8988T (cell line): ENCODE measurements around the gene SWT1.
A peak's percentile ranks its signal among the peaks of the same experiment; 100 is the strongest.

ENCODE experiments used
- DNase-seq: peaks from one replicate; pipeline ENCODE4 v3.0.0; 2011

The SWT1 gene

DNA sequence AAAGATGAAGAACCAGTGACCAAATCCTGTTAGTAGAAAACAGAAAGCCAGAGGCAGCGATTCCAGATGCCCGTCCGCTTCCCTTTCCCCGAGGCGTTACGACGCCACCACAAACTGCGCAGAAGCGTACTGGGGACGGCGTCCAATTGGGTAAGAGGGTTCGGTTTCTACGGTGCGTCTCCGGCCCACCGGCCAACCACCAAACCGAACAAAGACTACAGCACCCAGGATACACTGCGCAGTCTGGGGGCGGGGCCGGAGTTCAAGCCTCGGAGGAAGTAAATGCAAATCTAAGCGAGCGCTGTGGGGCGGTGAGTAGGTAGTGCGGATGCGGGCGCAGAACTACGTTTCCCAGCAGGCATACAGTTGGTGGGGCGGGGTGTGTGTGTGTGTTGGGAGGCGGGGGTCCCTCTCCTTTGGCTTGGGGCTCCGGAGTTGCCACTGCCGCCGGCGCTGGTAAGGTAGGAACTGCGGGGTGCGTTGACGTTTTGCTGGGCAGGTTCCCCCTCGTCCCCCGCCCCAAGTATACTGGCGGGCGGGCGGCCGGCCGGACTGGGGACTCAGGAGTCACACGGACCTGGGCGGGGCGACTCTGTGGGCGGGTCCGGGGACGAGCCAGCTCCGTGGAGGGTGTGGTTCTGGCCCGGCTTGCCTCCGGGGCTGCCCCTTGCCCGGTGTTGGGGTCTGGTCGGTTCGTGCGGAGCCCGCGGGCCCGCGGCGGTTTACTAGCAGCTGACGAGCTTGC, at the start of gene SWT1, which contains the start of gene TRMT1L:
SWT1 (plus strand) TSS at position 314 of the 745 bp plus-strand sequence. CDS start 3,675 bp downstream, outside the sequence.
TRMT1L (minus strand) TSS at position 100 of the 745 bp plus-strand sequence. CDS start 241 bp downstream, outside the sequence.
- DNase-seq, result peak; percentile 53

DNA sequence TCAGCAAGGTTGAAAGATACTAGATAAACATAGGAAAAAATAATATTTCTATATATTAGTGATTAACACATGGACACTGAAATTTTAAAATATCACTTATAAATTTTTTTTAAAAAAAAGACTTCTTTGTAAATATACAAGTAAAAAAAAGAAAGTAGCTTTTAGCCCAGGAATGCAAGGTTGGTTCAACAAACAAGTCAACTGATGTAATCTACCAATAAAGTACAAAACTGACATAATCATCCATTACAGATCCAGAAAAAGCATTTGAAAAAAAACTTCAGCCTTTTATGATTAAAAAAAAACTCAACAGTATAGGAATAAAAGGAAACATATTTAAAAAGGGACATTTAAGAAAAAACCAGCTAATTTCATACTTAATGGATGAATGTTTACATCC, 48.6 kb upstream of the SWT1 start:
- no peak for DNase-seq

DNA sequence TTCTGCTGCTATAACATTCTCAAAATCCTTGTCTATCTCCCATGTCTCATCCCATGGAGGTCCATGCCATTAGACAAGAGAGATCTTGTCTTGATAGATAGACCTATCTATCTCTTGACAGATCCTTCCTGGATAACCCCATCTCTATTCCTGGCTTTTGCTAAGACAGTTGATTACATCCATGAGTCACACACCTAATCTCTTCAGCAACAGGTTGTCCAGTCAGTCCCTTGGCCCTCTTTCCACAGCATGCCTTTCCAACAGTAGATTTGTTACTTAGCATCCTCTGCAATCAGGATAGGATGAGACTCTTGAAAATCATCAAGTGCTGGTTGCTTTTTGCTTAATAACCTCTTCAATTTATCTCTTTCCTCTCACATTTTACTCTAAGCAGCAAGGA, 46.8 kb upstream of the SWT1 start:
- DNase-seq, result no peak

DNA sequence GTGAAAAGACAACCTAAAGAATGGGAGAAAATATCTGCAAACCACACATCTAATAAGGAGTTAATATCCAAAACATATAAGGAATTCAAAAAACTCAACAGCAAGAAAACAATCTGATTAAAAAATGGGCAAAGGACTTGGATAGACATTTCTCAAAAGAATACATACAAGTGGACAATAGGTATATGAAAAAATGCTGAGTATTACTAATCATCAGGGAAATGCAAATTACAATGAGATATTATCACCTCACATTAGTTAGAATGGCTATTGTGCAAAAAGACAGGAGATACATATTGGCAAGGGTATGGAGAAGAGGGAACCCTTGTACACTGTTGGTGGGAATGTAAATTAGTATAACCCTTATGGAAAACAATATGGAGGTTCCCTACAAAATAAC, 45.1 kb upstream of the SWT1 start:
- no peak for DNase-seq

GRCh38 chr1:185112356-185112755, 44.6 kb upstream of the SWT1 start:
- DNase-seq, result no peak

GRCh38 chr1:185129708-185130107, 27.3 kb upstream of the SWT1 start:
- DNase-seq, result no peak

DNA sequence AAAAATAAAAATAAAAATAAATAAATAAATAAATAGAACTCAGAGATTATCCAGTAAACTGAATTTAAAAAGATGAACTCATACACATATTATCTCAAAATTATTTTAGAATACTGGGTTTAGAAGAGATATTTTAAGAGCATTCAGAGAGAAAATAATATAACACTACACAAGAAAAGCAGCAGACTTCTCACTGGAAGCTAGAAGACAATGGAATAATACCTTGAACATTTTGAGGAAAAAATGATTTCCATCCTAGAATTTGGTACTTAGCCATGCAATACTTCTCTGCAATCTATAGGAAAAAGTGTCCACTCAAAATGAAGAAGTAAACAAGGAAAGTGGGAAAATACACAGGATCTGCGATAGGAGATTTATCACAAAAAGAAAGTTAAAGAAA, 24.4 kb upstream of the SWT1 start:
- DNase-seq, result no peak

DNA sequence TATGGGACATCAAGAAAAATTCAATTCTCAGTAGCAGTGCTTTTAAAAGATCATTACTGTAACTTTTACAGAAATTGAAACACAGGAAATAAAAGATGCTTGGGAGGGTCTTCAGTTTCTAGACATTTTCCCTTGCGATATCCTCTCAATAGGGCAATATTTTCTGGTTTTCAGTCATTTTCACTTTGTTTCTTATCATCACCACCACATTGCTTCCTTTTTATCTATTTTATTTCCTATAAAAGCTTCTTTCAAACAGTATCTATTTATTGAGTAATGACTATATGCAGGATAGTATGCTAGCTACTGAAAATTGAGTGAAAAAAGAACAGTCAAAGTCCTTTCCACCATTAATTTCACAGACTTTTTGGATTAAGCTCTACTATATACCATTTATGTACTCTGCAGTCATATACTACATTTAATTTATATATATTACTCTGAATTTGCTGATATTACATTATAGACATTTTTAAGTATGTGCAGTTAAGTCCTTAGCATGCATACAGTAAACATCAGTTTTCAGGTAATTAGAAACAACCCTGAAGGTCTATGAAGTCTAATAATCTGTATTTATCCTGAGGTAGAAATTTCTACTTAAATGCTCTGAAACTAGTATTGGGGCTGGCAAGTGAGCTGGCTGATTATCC, 18.9 kb upstream of the SWT1 start:
- no peak for DNase-seq

GRCh38 chr1:185139246-185139645, 17.7 kb upstream of the SWT1 start:
- no peak for DNase-seq

DNA sequence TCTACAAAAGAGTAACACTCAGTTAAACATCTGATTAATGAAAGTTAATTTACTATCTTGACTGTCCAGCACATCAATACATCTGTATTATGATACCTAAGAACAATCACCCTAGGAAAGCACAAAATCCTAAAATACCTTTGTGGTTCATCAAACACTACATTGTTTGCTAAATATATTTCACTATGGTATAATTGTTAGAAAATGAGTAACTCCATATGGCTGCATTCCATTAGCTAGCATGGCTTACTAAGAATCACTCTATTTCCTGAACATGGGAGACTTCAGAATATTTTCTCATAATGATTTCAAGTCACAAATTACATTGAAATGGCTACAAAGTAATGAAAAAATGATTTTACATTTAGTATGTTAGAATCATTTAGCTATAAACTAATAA, 12.7 kb upstream of the SWT1 start:
- no peak for DNase-seq

DNA sequence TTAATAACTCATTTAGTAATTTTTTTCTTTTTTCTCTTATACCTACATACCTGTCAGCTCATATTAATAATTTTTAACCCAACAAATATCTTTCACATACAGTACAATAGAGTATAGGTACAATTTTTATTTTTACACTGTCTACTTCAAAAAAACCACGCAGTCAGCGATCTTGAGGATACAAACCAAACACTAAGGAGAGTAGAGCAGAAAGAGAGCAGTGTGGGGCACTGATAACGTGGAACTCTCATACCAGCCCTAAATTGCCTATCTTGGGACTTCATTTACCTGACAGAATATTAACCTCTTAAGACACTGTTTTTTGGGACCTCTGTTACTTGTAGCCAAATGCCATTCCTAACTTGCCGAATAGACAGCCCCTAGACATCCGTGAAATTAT, 5.8 kb upstream of the SWT1 start:
- DNase-seq, result no peak

GRCh38 chr1:185152187-185152767, 4.7 kb upstream of the SWT1 start:
- no peak for DNase-seq

GRCh38 chr1:185154912-185155513, 2.0 kb upstream of the SWT1 start:
- no peak for DNase-seq

GRCh38 chr1:185155600-185156287, 1.2 kb upstream of the SWT1 start:
- DNase-seq, result no peak

DNA sequence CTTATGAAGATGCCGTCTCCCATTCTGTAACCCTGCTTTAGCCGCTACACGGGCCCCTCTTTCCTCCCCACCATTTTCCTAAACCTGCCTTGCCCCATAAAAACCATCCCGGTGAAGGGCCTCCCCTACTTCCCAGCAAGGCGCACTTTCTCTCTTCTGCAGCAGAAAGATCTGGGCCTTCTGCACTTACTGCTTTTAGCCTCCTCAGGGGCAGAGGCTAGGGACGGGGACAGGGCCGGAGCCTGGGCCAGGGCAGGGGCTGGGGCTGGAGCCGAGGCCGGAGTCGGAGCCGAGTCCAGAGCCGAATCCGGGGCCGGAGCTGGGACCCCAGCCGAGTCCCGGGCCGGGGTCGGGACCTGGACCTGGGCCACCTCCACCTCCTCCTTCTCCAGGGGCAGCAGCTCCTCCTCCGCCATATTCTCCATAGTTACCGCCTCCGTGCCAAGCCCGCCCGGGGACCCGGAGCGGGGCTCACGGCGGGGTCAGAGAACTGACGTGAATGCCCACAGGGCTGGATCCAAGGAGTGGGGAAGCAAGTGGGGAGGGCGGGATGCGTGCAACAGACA, 596 bp upstream of the SWT1 start:
- no peak for DNase-seq

DNA sequence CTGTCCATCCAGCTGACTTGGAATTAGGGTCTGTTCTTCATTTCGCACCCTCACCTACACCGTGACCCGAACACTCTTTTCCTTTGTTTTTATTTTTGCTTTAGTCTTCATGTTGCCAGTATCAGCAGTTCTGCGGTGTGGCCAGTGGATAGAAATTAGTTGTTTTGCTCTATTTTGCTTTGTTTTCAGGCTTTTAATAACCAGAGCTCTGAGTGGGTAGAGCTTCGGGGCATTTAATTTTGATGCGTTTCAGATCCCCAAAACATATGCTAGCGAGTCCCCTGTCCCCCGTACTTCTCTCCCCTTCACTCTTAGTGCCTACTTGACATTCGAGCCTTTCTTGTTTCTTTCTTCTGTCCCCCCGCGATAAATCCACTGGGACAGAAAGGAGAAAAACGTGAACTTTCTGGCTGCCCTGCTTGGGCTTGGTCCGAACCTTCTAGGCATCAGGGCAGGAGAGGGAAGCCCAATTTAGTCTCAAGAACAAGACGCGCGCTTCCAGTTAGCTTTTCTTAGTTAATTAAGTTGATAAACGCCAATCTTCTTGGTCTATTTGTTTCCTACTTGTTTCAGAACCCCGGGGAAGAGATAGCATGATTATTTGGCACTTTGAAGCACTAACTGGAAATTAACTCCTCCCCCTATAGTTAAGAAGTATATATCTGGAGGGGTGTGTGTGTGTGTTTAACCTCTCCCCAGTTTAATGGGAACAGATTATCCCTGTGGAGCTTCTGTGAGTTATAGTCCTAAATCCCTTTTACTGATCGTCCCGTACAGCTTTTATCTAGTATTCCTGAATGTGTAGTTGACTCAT, 839 bp downstream of the SWT1 start:
- no peak for DNase-seq

DNA sequence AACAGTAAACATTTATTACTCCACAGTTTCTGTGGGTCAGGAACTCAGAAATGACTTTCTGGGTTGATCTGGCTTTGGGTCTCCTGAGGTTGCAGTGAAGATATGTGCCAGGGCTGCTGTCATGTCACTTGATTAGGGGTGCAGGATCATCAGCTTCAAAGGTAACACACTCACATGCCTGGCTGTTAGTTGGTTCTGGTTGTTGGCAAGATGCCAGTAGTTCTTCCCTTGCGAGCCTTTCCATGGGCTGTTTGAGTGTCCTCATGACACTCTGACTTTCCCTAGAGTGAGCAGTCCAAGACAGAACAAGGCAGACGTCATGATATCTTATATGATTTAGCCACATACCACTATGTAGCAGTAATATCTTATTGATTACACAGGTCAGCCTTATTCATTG, 1.8 kb downstream of the SWT1 start:
- no peak for DNase-seq

DNA sequence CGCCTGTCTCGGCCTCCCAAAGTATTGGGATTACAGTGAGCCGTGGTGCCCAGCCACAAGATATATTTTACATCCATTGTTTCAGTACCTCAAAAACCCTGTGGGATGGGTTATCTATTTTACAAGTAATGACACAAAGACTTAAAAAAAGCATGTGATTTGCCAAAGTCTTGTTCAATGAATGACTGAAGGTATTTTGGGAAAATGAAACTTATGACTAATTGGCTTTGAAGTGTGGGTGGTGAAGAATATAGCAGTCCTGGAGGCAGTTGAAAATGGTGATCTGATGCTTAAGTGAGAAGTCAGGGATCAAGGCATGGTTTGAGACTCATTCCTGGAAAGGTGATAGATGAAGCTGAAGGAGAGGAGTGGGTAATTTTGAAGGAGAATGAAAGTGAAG, 3.0 kb downstream of the SWT1 start:
- DNase-seq, result no peak

DNA sequence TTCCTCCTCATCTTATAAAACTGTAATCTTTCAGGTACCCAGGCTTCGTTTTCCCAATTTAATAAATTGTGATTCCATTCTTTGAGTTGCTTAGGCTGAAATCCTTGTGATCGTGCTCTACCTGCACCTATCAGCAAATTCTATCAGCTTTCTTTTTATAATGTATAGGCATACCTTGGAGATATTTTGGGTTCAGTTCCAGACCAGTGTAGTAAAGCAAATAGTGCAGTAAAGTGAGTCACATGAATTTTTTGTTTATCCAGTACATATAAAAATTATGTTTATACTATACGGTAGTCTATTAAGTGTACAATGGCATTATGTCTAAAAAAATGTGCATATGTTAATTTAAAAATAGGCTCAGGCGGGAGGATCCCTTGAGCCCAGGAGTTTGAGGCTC, 5.5 kb downstream of the SWT1 start:
- DNase-seq, result no peak

- DNase-seq, result no peak
Observed at GRCh38 chr1:185166106-185166505, 9.1 kb downstream of the SWT1 start.

- DNase-seq, result no peak
Observed at GRCh38 chr1:185170291-185170848, 13.4 kb downstream of the SWT1 start.

- DNase-seq, result no peak
Observed at GRCh38 chr1:185193756-185194155, 36.8 kb downstream of the SWT1 start.
